LNCaP clone FGC (cell line): ENCODE measurements around the gene CCDC187.

Experiments
- DNase-seq: peaks from one replicate; pipeline ENCODE4 v3.0.0-alpha.2; 2011; ENCODE audit warnings: low read depth
- H3K4me3 ChIP-seq: 2 replicates; pipeline ENCODE4 v1.5.1; 2011; ENCODE audit warnings: mild to moderate bottlenecking, low read depth, low read length, control low read depth
- CTCF ChIP-seq: IDR thresholded peaks from 2 replicates; pipeline ENCODE4 v1.5.1; 2012; ENCODE audit warnings: mild to moderate bottlenecking; ENCODE audit not compliant: control insufficient read depth, insufficient read depth; ENCODE audit errors: extremely low read depth

CCDC187 gene

GRCh38 chr9:136316896-136317676 is 13.2 kb upstream of the CCDC187 start:
- TF ChIP-seq CTCF: no peak
- no peak for DNase-seq
- H3K4me3 ChIP-seq: no peak overlapping the region

- DNase-seq: no peak
- no peak for TF ChIP-seq CTCF
- H3K4me3 ChIP-seq: no peak overlapping the region
Measured at GRCh38 chr9:136316271-136316751, 12.4 kb upstream of the CCDC187 start.

GRCh38 chr9:136314944-136315343 is 11.1 kb upstream of the CCDC187 start:
- no peak for TF ChIP-seq CTCF
- no peak overlapping the region for H3K4me3 ChIP-seq
- no peak for DNase-seq

GRCh38 chr9:136314056-136314416 is 10.1 kb upstream of the CCDC187 start:
- TF ChIP-seq CTCF: no peak
- DNase-seq: no peak
- no peak overlapping the region for H3K4me3 ChIP-seq

GRCh38 chr9:136313111-136314055 is 9.5 kb upstream of the CCDC187 start:
- no peak overlapping the region for H3K4me3 ChIP-seq
- no peak for DNase-seq
- no peak for TF ChIP-seq CTCF

GRCh38 chr9:136312436-136312835 is 8.5 kb upstream of the CCDC187 start:
- TF ChIP-seq CTCF: peak; percentile 37
- H3K4me3 ChIP-seq: no peak overlapping the region
- DNase-seq: no peak
